OCI-LY3 (cell line): ENCODE data around the gene RETREG3.

Experiments
- H2AFZ ChIP-seq: fragments of 200-600, 300-600 bp; shearing (Covaris generic); 2 replicates; pipeline ENCODE4 v1.6.0; 2014; ENCODE audit warnings: antibody characterized with exemption, low read depth, low read length
- H3K27ac ChIP-seq: fragments of 200-600, 300-600 bp; sonication (generic); 2 replicates; pipeline ENCODE4 v1.5.1; 2014; ENCODE audit warnings: mild to moderate bottlenecking, low read length, moderate library complexity, mixed read lengths
- H3K27me3 ChIP-seq: fragments of 200-600, 300-600 bp; sonication (generic); 2 replicates; pipeline ENCODE4 v1.6.1; 2014; ENCODE audit warnings: low read depth, low read length, mixed read lengths
- H3K36me3 ChIP-seq: fragments of 200-600, 300-600 bp; sonication (generic); replicated peaks from 2 replicates; pipeline ENCODE3; 2014; ENCODE audit warnings: low read depth, low read length, mixed read lengths
- H3K4me1 ChIP-seq: fragments of 300-600, 200-600 bp; sonication (generic); 2 replicates; pipeline ENCODE4 v1.6.1; 2014; ENCODE audit warnings: low read length, mixed read lengths
- H3K4me2 ChIP-seq: fragments of 200-600, 300-600 bp; sonication (generic); 2 replicates; pipeline ENCODE4 v1.6.1; 2014; ENCODE audit warnings: low read length, mixed read lengths
- H3K4me3 ChIP-seq: fragments of 300-600, 200-600 bp; sonication (generic); 2 replicates; pipeline ENCODE4 v1.5.1; 2014; ENCODE audit warnings: antibody characterized with exemption, mild to moderate bottlenecking, low read length, moderate library complexity
- H3K79me2 ChIP-seq: fragments of 300-600, 200-600 bp; shearing (Covaris generic); 2 replicates; pipeline ENCODE4 v1.6.1; 2014; ENCODE audit warnings: mild to moderate bottlenecking, low read length, mixed read lengths
- H3K9ac ChIP-seq: fragments of 300-600, 200-600 bp; shearing (Covaris generic); 2 replicates; pipeline ENCODE4 v1.6.0; 2014; ENCODE audit warnings: mild to moderate bottlenecking, low read length, moderate library complexity
- H3K9me3 ChIP-seq: fragments of 200-600, 300-600 bp; shearing (Covaris generic); 2 replicates; pipeline ENCODE4 v1.6.1; 2014; ENCODE audit warnings: low read length, mixed read lengths; ENCODE audit not compliant: insufficient read depth
- H4K20me1 ChIP-seq: fragments of 200-600, 300-600 bp; sonication (generic); 2 replicates; pipeline ENCODE4 v1.6.1; 2016; ENCODE audit warnings: low read length, mixed read lengths; ENCODE audit not compliant: insufficient read depth
- CTCF ChIP-seq: fragments of 200-600, 300-600 bp; sonication (generic); IDR thresholded peaks from 2 replicates; pipeline ENCODE4 v1.5.1; 2014; ENCODE audit warnings: antibody characterized with exemption, low read length, low read depth
- EZH2phosphoT487 ChIP-seq: fragments of 200-600 bp; shearing (Covaris generic); IDR thresholded peaks from 2 replicates; pipeline ENCODE4 v1.6.1; 2018; ENCODE audit warnings: antibody characterized with exemption, mixed run types, low read depth

RETREG3 gene

GRCh38 chr17:42608305-42609181 lies 631 bp downstream of the RETREG3 start:
- Histone ChIP-seq H4K20me1 (peaks cover 12% of the 10 kb centered on the region; the same call in 1 of the 2 replicates), H3K79me2 (peaks cover 58% of the 10 kb centered on the region), H3K27ac (peak overlapping the region; percentile 55), H2AFZ (peak overlapping the region; percentile 5; the same call in 1 of the 2 replicates), H3K4me1 (peaks cover 11% of the 10 kb centered on the region), H3K9ac (peak overlapping the region; percentile 77), H3K4me3 (peak overlapping the region; percentile 88), H3K4me2 (peak overlapping the region; percentile 97), H3K9me3 (no peaks in the 10 kb centered on the region), H3K27me3 (no peaks in the 10 kb centered on the region), H3K36me3 (peaks cover 11% of the 10 kb centered on the region)
- no peak for TF ChIP-seq EZH2phosphoT487
- no peak for TF ChIP-seq CTCF

- Histone ChIP-seq H3K4me2 (peak overlapping the region; percentile 97), H3K4me3 (peak overlapping the region; percentile 88), H2AFZ (no peak overlapping the region), H3K36me3 (peaks cover 12% of the 10 kb centered on the region), H3K9me3 (no peaks in the 10 kb centered on the region), H3K27ac (no peak overlapping the region), H4K20me1 (peaks cover 18% of the 10 kb centered on the region; the same call in 1 of the 2 replicates), H3K79me2 (peaks cover 66% of the 10 kb centered on the region), H3K27me3 (no peaks in the 10 kb centered on the region), H3K9ac (peak overlapping the region; percentile 77), H3K4me1 (peaks cover 19% of the 10 kb centered on the region)
- TF ChIP-seq CTCF (no peak), EZH2phosphoT487 (no peak)
Measured at GRCh38 chr17:42607769-42608168, 1.4 kb downstream of the RETREG3 start.

GRCh38 chr17:42603318-42603717 lies 5.9 kb downstream of the RETREG3 start:
- peak overlapping the region; percentile 9 for H3K4me3 ChIP-seq
- peak overlapping the region; percentile 38 for H3K4me2 ChIP-seq
- no peaks in the 10 kb centered on the region for H3K27me3 ChIP-seq
- H3K9ac ChIP-seq = no peak overlapping the region
- peaks cover 19% of the 10 kb centered on the region; the same call in 1 of the 2 replicates for H4K20me1 ChIP-seq
- peaks cover 2% of the 10 kb centered on the region for H3K36me3 ChIP-seq
- H2AFZ ChIP-seq = no peak overlapping the region
- H3K27ac ChIP-seq = no peak overlapping the region
- peaks cover 65% of the 10 kb centered on the region for H3K79me2 ChIP-seq
- H3K9me3 ChIP-seq = no peaks in the 10 kb centered on the region
- TF ChIP-seq CTCF (no peak), EZH2phosphoT487 (no peak)
- peaks cover 15% of the 10 kb centered on the region for H3K4me1 ChIP-seq

- TF ChIP-seq EZH2phosphoT487 (no peak), CTCF (no peak)
- Histone ChIP-seq H3K27me3 (no peaks in the 10 kb centered on the region), H3K4me2 (no peak overlapping the region), H3K4me3 (no peak overlapping the region), H3K27ac (no peak overlapping the region), H3K79me2 (peaks cover 24% of the 10 kb centered on the region), H3K9ac (no peak overlapping the region), H3K4me1 (peaks cover 8% of the 10 kb centered on the region), H2AFZ (no peak overlapping the region), H3K36me3 (peaks cover 2% of the 10 kb centered on the region), H4K20me1 (peaks cover 9% of the 10 kb centered on the region; the same call in 1 of the 2 replicates), H3K9me3 (no peaks in the 10 kb centered on the region)
Measured at GRCh38 chr17:42598905-42599304, 10.3 kb downstream of the RETREG3 start.
